Measurements from ENCODE around the gene HEXB.
A peak's percentile ranks its signal among the peaks of the same experiment; 100 is the strongest.

GRCh38 chr5:74673011-74673790 lies 11.8 kb upstream of the HEXB start:
- TF ChIP-seq CTCF (conservative IDR thresholded peaks at IDR 0.05; ENCODE audit: low read depth, low read length) = peak; percentile 71
- no peak for TF ChIP-seq POLR2A (IDR thresholded peaks at IDR 0.05; ENCODE audit: low read depth, low read length)
- peak; percentile 72 for TF ChIP-seq RAD21 (IDR thresholded peaks at IDR 0.05; ENCODE audit: low read length)
- TF ChIP-seq RCOR1 (IDR thresholded peaks at IDR 0.05; ENCODE audit: insufficient replicate concordance, low read length) = no peak
- no peak for TF ChIP-seq MAZ (IDR thresholded peaks at IDR 0.05; ENCODE audit: borderline replicate concordance, low read depth, low read length)
- TF ChIP-seq CEBPB (IDR thresholded peaks at IDR 0.05; ENCODE audit: low read depth, low read length) = no peak
- TF ChIP-seq SMC3 (IDR thresholded peaks at IDR 0.05; ENCODE audit: low read depth, low read length) = peak; percentile 77
- no peak for TF ChIP-seq USF2 (IDR thresholded peaks at IDR 0.05; ENCODE audit: low read depth, low read length)
- TF ChIP-seq BHLHE40 (IDR thresholded peaks at IDR 0.05; ENCODE audit: low read depth, low read length) = no peak
- TF ChIP-seq RFX5 (IDR thresholded peaks at IDR 0.05; ENCODE audit: low read depth, low read length) = no peak
- no peak for TF ChIP-seq MAFK (IDR thresholded peaks at IDR 0.05; ENCODE audit: low read depth, low read length)

Data from IMR-90 (cell line).